ENCODE results near the gene PRIM2. TPM values are rescaled to one million over a fixed set of nuclear protein-coding genes. Genes with fewer than 3 reads are reported as not detected.
"Not testable (repeated sequence)": the region's sequence is repeated elsewhere in the genome, so short reads cannot be mapped to it uniquely, and the experiment has no call there.

The PRIM2 gene
- total and polyA plus RNA-seq, 9 of the 15 experiments (the other 6 are each of a cell fraction or from before 2014, with no cell fraction given): 19.8 to 57.5 (median 33.4) TPM

GRCh38 chr6:57572844-57573243 is 255.4 kb downstream of the PRIM2 start:
- H4K20me1 ChIP-seq (replicated peaks; ENCODE audit: control insufficient read depth, insufficient read depth, low read length); H3K27me3 ChIP-seq (ENCODE audit: control insufficient read depth in 2 of 2, insufficient read depth in 2 of 2, low read length in 2 of 2); H3K9me3 ChIP-seq (replicated peaks; ENCODE audit: control insufficient read depth, insufficient read depth, low read depth, low read length); H3K4me2 ChIP-seq (ENCODE audit: insufficient read depth, low read length); H3K4me1 ChIP-seq (replicated peaks in 1 of 2; ENCODE audit: control insufficient read depth in 2 of 2, insufficient read depth in 2 of 2, low read length in 2 of 2); H3K9ac ChIP-seq (ENCODE audit: insufficient read depth in 1 of 2, low read depth in 2 of 2, low read length in 2 of 2); DNase-seq (ENCODE audit: extremely low read depth in 1 of 4, low spot score in 3 of 4); H2AFZ ChIP-seq (ENCODE audit: low read depth, low read length); H3K79me2 ChIP-seq (ENCODE audit: control insufficient read depth, insufficient read depth, low read length); CTCF ChIA-PET (ENCODE audit: low intra/inter-chr PET ratio); BruUV-seq (replicated peaks); H3K4me3 ChIP-seq; H3K36me3 ChIP-seq (ENCODE audit: control insufficient read depth, insufficient read depth, low read length); H3K9me1 ChIP-seq (ENCODE audit: control insufficient read depth, insufficient read depth, low read length); POLR2A ChIA-PET; ATAC-seq; intact Hi-C loops (cut with micrococcal nuclease); FAIRE-seq; in situ Hi-C loops (cut with MboI); H3K27ac ChIP-seq (ENCODE audit: extremely low read depth, low read depth, low read length): not testable (repeated sequence)
- WGBS (ENCODE audit: insufficient coverage, low coverage, missing lambda C conversion rate): no CpG with 5 or more reads among the region's 1 CpG

GRCh38 chr6:57577023-57577422 is 259.6 kb downstream of the PRIM2 start:
- H2AFZ ChIP-seq (ENCODE audit: low read depth, low read length); H3K9me1 ChIP-seq (ENCODE audit: control insufficient read depth, insufficient read depth, low read length); FAIRE-seq; H3K27ac ChIP-seq (ENCODE audit: extremely low read depth, low read depth, low read length); ATAC-seq; BruUV-seq (replicated peaks); H3K36me3 ChIP-seq (ENCODE audit: control insufficient read depth, insufficient read depth, low read length); H3K27me3 ChIP-seq (ENCODE audit: control insufficient read depth in 2 of 2, insufficient read depth in 2 of 2, low read length in 2 of 2); H3K9ac ChIP-seq (ENCODE audit: insufficient read depth in 1 of 2, low read depth in 2 of 2, low read length in 2 of 2); H3K4me3 ChIP-seq; H4K20me1 ChIP-seq (replicated peaks; ENCODE audit: control insufficient read depth, insufficient read depth, low read length); H3K79me2 ChIP-seq (ENCODE audit: control insufficient read depth, insufficient read depth, low read length); intact Hi-C loops (cut with micrococcal nuclease); H3K9me3 ChIP-seq (replicated peaks; ENCODE audit: control insufficient read depth, insufficient read depth, low read depth, low read length); POLR2A ChIA-PET; H3K4me2 ChIP-seq (ENCODE audit: insufficient read depth, low read length); DNase-seq (ENCODE audit: extremely low read depth in 1 of 4, low spot score in 3 of 4); in situ Hi-C loops (cut with MboI); CTCF ChIA-PET (ENCODE audit: low intra/inter-chr PET ratio); H3K4me1 ChIP-seq (replicated peaks in 1 of 2; ENCODE audit: control insufficient read depth in 2 of 2, insufficient read depth in 2 of 2, low read length in 2 of 2): not testable (repeated sequence)
- WGBS (ENCODE audit: insufficient coverage, low coverage, missing lambda C conversion rate): 29% methylated on average over 1 of the region's 1 CpG
